NCI-H1694 (cell line): ENCODE measurements around the gene TAF8.

ENCODE experiments used
- DNase-seq: peaks from one replicate; lab custom pipeline; 2025; lab: John Stamatoyannopoulos, UW

Gene TAF8

GRCh38 chr6:42099340-42100028, 49.2 kb downstream of the TAF8 start:
- no peak for DNase-seq

- DNase-seq = no peak
Measured at GRCh38 chr6:42100029-42100901, 49.9 kb downstream of the TAF8 start.

- no peak for DNase-seq
Measured at GRCh38 chr6:42101186-42101657, 50.9 kb downstream of the TAF8 start.

- DNase-seq = no peak
Measured at GRCh38 chr6:42103216-42103615, 52.9 kb downstream of the TAF8 start.

GRCh38 chr6:42103753-42104094, 53.4 kb downstream of the TAF8 start:
- no peak for DNase-seq

- DNase-seq = no peak
Measured at GRCh38 chr6:42104095-42104803, 53.9 kb downstream of the TAF8 start.

GRCh38 chr6:42104804-42105125, 54.4 kb downstream of the TAF8 start:
- DNase-seq = no peak

GRCh38 chr6:42105156-42105648, 54.9 kb downstream of the TAF8 start:
- no peak for DNase-seq

- no peak for DNase-seq
Measured at GRCh38 chr6:42105709-42106108, 55.4 kb downstream of the TAF8 start.

GRCh38 chr6:42106112-42107023, 56.0 kb downstream of the TAF8 start:
- no peak for DNase-seq

- DNase-seq = no peak
Measured at GRCh38 chr6:42108071-42108470, 57.7 kb downstream of the TAF8 start.

- DNase-seq = no peak
Measured at GRCh38 chr6:42110683-42111082, 60.4 kb downstream of the TAF8 start.

GRCh38 chr6:42112351-42112750, 62.0 kb downstream of the TAF8 start:
- DNase-seq = no peak

- DNase-seq = no peak
Measured at GRCh38 chr6:42113936-42114636, 63.8 kb downstream of the TAF8 start.

GRCh38 chr6:42117843-42118161, 67.5 kb downstream of the TAF8 start:
- DNase-seq = no peak

GRCh38 chr6:42118162-42119001, 68.1 kb downstream of the TAF8 start:
- no peak for DNase-seq

GRCh38 chr6:42120895-42121865, 70.9 kb downstream of the TAF8 start:
- DNase-seq = no peak

GRCh38 chr6:42123379-42124103, 73.2 kb downstream of the TAF8 start:
- DNase-seq = no peak
